Measurements from ENCODE around the gene MEF2C.

MEF2C gene

GRCh38 chr5:88758184-88758583 is 124.8 kb downstream of the MEF2C start:
- DNase-seq (ENCODE audit: low read depth in 2 of 2), result no peak

DNA sequence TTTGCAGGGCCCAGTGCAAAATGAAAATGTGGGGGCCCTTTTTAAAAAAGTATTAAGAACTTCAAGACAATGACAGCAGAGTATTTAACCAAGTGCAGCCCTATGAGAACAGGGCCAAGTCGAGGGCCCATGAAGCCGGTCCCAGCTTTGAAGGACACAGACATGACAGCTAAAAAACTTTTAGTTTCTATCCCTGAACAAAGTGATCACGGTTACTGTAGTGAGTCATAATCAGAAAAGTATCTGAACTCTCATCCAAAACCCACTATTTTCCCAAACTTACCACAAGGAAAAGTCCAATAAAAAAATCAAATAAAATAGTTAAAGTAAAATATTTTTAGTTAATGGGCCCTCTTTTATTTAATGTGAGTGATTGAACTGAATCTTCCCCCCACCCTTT is 126.0 kb downstream of the MEF2C start:
- DNase-seq (ENCODE audit: low read depth in 2 of 2), result no peak

DNA sequence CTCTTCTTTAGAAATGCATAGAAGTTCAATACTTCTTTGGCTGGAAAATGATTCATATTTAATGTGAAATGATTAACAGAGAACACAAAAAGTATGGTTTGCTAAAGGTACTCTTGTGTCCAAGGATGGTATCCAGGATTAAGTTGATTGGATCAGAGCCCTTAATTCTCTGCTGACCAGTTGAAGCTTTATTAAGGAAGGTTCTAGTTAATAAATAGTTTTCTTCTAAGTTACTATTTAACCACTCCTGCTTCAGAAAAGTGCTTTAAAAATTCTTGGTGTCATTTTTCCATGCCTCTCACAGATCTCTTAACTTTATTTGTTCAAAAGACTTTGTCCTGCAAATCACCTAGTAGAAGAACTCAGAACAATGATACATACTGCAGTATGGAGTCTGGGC is 134.3 kb downstream of the MEF2C start:
- no peak for DNase-seq (ENCODE audit: low read depth in 2 of 2)

DNA sequence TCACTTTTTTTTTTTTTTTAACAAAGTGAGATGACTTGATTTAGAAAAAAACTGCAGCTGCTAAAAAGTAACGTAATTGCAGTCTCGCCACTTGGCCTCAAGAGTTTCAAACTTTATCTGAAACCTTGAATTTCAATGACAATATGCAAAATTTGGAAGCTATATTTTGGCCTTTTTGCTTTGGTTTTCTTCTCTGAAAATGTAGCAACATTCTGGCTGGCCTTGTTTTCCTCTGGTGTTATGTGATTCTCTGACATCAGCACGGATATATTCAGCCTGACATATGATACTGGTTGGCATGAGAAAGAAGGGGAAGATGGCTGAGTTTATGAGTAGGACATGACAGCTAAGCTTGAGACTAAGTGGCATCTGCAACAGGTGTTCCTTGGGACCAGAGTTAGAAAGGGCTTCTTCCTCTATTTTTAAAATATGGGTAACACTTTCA is 136.5 kb downstream of the MEF2C start:
- DNase-seq (ENCODE audit: low read depth in 2 of 2), result no peak

GRCh38 chr5:88745093-88745696 is 137.8 kb downstream of the MEF2C start:
- no peak for DNase-seq (ENCODE audit: low read depth in 2 of 2)

DNA sequence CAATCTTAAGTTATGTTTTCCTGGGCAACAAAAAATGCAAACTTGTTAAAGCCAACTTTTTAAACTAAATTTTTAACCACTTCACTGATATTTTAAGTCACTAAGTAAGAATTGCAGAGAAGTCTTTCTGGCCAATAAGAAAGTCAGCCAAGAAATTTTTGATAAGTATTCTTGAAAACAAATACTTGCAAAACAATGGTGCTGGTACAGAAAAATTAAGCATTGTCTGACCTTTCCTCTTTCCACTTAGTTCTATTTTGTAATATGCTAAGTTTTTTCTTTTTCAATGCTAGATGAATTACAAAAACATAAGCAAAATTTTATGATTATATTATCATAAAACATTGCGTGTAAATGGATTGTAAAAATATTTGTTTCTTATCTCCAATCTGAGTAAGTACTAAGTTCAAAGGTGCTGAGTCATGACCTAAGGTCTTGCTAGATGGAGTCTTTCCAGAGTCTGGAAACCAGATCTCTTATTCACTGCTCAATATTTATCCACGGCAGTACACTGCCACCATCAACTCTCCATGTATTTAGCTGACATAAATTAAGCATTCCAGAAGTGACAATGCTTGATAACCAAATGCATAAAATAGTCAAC is 139.7 kb downstream of the MEF2C start:
- no peak for DNase-seq (ENCODE audit: low read depth in 2 of 2)

GRCh38 chr5:88741964-88742363 is 141.0 kb downstream of the MEF2C start:
- DNase-seq (ENCODE audit: low read depth in 2 of 2), result no peak

DNA sequence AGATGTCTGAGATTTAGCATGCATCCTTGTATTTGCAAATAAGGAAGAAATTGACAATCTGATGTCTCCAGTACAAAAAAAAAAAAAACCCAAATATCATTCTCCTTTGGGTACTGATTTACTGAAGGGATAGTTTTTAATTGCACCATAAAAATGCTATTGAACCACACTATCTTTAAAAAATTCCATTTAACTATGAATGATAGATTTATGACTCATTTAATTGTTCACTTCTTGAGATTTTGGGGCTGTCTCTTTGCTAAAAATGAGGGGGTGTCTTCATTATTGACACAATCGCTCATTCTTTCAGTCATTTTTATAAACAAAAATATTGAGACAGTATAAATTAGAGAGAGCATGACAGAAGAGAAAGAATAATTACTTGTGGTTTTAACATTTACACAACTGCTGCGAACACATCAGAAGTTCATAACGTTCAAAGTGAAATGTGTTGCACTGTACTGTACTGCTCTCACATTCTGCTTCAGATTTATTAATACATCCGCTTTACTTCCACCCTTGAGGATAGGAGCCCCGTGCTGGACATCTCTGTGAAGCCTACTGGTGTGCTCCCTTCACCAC is 142.3 kb downstream of the MEF2C start:
- DNase-seq (ENCODE audit: low read depth in 2 of 2), result no peak

DNA sequence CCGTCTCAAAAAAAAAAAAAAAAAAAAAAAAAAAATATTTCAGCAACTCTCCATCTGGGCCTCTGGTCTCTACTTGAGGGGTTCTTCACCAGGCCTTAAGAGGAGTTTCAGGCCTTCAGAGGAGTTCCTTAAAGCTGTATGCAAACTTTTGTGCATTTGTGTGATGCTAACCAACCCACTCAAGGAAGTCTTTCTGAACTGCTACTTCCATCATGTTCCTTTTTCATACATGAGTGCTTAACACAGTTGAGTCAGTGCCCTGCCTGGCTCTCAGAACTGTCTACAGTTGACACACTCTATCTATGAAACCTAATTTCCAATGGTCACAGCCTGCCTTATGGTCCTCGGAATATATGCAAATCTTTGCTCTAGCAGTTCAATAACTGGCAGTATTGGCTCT is 146.5 kb downstream of the MEF2C start:
- DNase-seq (ENCODE audit: low read depth in 2 of 2), result no peak

- no peak for DNase-seq (ENCODE audit: low read depth in 2 of 2)
These were observed 148.0 kb downstream of the MEF2C start for GRCh38 chr5:88734983-88735382.

DNA sequence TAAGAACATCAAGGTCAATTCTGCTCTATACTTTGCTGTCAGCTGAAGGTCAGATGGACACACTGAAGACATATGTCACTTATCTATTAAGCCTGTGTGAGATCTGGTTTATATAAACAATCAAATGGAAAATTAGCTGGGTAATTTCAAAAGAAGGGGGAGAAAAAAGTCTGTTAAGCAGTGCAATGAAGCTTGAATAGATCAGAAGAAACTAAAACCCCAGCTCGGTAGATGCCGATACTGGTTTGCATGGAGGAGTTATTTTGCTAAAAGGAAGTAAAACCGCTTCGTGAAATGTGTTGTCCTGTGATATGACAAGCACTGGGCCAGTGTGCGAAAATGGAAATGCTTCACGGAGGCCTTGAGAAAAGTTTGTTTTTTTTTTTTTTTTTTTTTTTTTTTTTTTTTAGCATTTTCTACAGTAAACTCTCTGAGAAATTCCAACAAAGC is 148.8 kb downstream of the MEF2C start:
- DNase-seq (ENCODE audit: low read depth in 2 of 2), result no peak

GRCh38 chr5:88732862-88733261 is 150.1 kb downstream of the MEF2C start:
- no peak for DNase-seq (ENCODE audit: low read depth in 2 of 2)

DNA sequence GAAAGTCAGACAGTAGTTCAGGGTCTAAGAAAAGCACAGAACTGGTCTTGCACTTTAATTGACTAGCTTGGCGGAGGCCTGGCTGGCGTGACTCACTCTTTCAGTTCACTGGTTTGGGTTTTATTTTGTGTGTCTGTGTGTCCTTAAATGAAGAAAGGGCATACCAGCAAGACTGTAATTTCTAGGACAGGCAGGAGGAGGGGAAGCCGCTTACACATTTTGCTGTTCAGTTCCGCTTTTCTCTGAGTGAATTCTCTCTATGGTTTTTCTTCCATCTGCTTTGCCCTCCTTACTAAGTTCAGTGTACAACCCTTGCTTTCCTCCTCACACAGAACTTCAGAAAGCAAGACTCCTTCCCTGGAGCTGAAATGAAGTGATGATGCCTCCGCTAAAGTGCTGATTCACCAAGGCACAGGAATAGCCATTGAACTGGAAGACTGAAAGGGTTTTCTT is 150.8 kb downstream of the MEF2C start:
- no peak for DNase-seq (ENCODE audit: low read depth in 2 of 2)

DNA sequence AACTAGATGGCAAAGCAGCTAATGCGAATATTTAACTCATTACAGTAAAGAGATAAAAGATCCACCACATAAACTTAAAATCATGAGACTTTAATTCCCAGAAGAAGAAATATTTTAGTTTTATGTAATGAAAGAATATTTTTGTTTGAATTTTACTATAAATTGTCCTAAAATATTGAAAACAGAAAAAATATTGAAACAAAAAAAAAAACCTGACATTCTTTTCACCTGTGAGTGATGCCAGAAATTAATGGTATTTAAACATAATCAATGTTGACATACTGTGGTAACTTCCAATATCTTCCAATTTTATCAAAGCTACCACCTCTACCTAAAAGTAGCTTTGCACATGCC is 153.2 kb downstream of the MEF2C start:
- no peak for DNase-seq (ENCODE audit: low read depth in 2 of 2)

DNA sequence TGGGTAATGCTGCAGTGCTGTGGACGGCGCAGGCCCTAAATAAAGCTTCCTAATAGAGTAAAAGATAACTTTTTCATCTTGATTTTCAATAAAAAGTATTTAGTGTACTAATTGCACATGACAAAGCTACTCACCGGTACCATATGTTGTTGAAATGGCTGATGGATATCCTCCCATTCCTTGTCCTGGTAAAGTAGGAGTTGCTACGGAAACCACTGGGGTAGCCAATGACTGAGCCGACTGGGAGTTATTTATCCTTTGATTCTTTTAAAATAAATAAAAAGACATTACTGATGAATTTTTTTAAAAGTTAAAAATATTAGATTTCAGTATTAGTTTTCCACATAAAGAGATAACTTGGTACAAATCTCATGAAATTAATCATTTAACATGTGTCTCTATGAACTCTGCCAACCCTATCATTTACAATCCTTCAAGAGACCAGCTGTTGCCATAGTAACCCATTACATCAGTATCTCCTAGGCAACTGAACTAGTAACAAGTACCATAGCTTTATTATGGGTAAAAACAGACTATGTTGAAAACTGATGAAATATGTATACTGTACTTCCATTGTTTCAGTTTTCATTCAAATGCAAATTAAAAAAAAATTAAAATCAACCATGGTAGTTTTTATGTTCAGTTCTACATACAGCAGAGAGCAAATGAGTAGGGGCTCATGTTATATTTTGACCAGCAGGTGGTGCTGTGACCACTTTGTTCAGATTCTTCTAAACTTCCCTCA is 153.7 kb downstream of the MEF2C start:
- DNase-seq (ENCODE audit: low read depth in 2 of 2), result peak in 1 of 2 donors; percentile 22

DNA sequence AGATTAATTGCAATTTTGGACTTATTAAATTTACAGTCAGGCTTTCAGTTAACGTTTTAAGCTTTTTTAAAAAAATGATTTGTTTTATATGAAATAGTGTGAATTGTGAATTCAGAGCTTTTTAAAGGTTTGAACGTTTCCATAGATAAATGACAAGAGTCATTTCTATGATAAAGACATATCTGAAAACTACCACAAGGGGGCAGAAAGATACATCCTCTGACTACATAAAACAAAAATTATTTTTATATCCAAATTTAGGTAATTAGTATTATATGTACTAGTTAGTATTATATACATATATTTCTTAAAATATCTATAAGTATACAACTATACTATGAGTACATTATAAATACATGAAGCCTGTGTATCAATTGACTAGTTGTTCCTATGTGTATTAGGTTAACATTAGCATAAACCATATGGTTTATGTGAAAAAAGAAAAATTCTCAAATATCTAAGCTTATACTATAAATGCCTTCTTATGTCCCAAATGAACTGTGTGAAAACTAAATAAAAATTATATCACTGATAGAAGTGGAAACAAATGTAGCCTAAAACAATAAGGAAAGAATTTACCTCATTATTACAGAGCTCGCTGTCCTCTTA is 155.2 kb downstream of the MEF2C start:
- DNase-seq (ENCODE audit: low read depth in 2 of 2), result no peak

DNA sequence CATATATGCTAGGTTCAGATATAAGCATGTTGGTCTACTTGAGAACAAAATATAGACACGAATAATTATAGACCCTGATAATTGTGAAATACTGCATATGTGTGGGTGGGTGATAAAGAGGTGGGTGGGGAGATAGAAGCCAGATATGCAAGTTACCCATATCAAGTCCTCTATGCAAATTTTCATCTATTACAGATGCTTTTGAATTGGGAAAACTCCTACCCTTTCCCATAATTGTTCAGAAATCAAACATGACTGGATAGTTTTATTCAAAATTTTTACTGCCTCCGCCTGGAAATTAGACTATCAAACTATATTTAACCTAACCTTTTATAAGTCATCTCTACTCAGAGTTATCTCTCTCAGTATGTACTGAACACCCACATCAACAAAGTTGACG is 157.5 kb downstream of the MEF2C start:
- no peak for DNase-seq (ENCODE audit: low read depth in 2 of 2)

- DNase-seq (ENCODE audit: low read depth in 2 of 2), result no peak
These were observed 158.8 kb downstream of the MEF2C start for GRCh38 chr5:88724201-88724600.

DNA sequence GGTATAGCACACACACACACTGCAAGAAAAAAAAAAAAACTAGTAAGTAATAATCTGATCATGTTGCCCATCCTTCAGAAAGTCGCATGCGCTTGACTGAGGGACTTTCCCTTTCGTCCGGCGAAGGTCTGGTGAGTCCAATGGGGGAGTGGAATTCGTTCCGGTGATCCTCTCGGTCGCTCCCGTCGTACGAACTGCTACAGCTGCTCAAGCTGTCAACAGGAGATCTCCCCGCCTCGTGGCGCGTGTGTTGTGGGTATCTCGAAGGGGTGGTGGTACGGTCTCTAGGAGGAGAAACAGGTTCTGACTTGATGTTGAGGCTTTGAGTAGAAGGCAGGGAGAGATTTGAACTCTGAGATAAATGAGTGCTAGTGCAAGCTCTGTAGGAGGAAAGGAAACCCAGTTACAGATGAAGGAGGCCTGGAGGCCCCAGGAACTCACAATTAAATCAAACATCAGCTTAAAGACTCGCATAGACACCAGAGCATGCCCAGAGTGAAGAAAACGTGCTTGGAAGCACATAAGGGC is 160.4 kb downstream of the MEF2C start:
- no peak for DNase-seq (ENCODE audit: low read depth in 2 of 2)

DNA sequence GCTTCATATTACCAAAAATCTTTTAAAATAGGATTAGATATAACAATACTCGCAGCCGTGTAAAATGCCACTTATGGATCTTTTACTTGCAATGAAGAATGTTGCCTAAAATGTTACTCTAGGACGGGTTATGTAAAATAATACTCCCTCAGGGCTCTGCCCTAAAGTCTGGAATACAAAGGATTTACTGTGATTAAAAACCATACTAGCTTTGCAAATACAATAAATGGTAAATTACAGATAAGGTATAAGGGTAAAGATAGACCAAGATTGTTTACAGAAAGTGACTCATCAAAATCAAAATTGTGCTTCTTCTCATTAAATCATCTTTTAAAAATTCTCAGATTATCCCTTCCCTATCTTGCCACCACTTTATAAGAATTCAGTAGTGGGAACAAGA is 163.6 kb downstream of the MEF2C start:
- no peak for DNase-seq (ENCODE audit: low read depth in 2 of 2)

DNA sequence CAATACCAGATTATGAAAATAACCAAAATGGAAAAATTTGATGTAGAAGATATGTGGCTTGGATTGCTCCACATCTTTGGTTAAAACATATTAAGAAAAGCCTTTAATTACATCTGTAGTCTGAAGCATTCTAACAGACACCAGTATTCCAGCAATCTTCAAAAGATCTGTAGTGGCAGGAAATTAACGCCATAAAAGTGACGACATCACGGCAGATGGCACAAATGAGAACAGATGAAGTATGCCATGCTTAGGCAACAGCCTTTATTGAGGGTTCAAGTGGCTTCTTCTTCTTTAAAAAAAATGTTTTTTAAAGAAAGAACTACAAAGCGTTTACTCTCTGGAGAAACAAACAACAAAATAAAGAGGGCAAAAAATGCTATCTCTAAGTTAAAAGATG is 164.2 kb downstream of the MEF2C start:
- no peak for DNase-seq (ENCODE audit: low read depth in 2 of 2)

GRCh38 chr5:88716101-88716500 is 166.9 kb downstream of the MEF2C start:
- no peak for DNase-seq (ENCODE audit: low read depth in 2 of 2)
